Measurements from ENCODE around the gene HSPA12B.

The HSPA12B gene

GRCh38 chr20:3758566-3758965 lies 26.1 kb downstream of the HSPA12B start (continued):
- TF ChIP-seq ZNF488 (tag by site-specific recombination; IDR thresholded peaks at IDR 0.05) = no peak
- TF ChIP-seq ZNF629 (tag by site-specific recombination; IDR thresholded peaks at IDR 0.05) = no peak
- no peak for TF ChIP-seq PRDM1 (tag by site-specific recombination; IDR thresholded peaks at IDR 0.05)
- no peak for TF ChIP-seq ZNF623 (tag by site-specific recombination; IDR thresholded peaks at IDR 0.05)
- no peak for TF ChIP-seq ZNF518A (tag by site-specific recombination; conservative IDR thresholded peaks at IDR 0.05; ENCODE audit: low read depth)
- no peak for TF ChIP-seq ZNF76 (tag by site-specific recombination; IDR thresholded peaks at IDR 0.05; ENCODE audit: borderline replicate concordance, low read depth)
- TF ChIP-seq ZNF664 (tag by site-specific recombination; IDR thresholded peaks at IDR 0.05) = no peak
- no peak for TF ChIP-seq ZNF530 (tag by site-specific recombination; IDR thresholded peaks at IDR 0.05; ENCODE audit: low read depth)

- H3K9me3 ChIP-seq (ENCODE audit: control insufficient read depth, insufficient read depth, low read depth, low read length) = no peaks in the 10 kb centered on the region
- ChIA-PET CTCF (interaction anchor here (0.6 to 10.8 kb wide), 3 partner anchors 8 to 43 kb away, joined by 3 to 133 read pairs (median 10); no protein-coding TSS in a partner anchor), POLR2A (interaction anchor here (1.3 kb wide), 1 partner anchor 8 kb away, joined by 6 read pairs; the partner anchor contains the start of gene ADISSP)
- H3K4me3 ChIP-seq (ENCODE audit: low read depth, low read length) = no peak overlapping the region
- H3K36me3 ChIP-seq (ENCODE audit: control insufficient read depth in 2 of 2, insufficient read depth in 1 of 2, low read length in 2 of 2) = peaks cover 0 to 58% of the 10 kb centered on the region in 2 experiments; a peak in 2 of 3 replicates
- no peak overlapping the region for H3K27ac ChIP-seq (ENCODE audit: extremely low read depth, low read depth, low read length)
- H3K4me1 ChIP-seq (ENCODE audit: control insufficient read depth, insufficient read depth, low read length) = no peaks in the 10 kb centered on the region
- TF ChIP-seq ATF2 (tag by site-specific recombination; IDR thresholded peaks at IDR 0.05; ENCODE audit: low read depth) (no peak), ZNF335 (tag by site-specific recombination; conservative IDR thresholded peaks at IDR 0.05) (no peak), ZNF843 (tag by site-specific recombination; IDR thresholded peaks at IDR 0.05) (no peak), KLF7 (tag by site-specific recombination; IDR thresholded peaks at IDR 0.05; ENCODE audit: borderline replicate concordance) (no peak), ZNF837 (tag by site-specific recombination; IDR thresholded peaks at IDR 0.05) (no peak), ZBTB49 (tag by site-specific recombination; IDR thresholded peaks at IDR 0.05; ENCODE audit: low read depth) (no peak), ZNF423 (tag by site-specific recombination; IDR thresholded peaks at IDR 0.05) (no peak), ZNF768 (tag by site-specific recombination; IDR thresholded peaks at IDR 0.05) (no peak), ZNF280C (tag by site-specific recombination; IDR thresholded peaks at IDR 0.05) (no peak), REST (tag by site-specific recombination; IDR thresholded peaks at IDR 0.05) (no peak), ZNF626 (tag by site-specific recombination; IDR thresholded peaks at IDR 0.05) (no peak), ZNF558 (tag by site-specific recombination; IDR thresholded peaks at IDR 0.05) (no peak), HOXC10 (CRISPR knock-in tag; IDR thresholded peaks at IDR 0.05) (no peak)
Observed at GRCh38 chr20:3759316-3759823, 26.9 kb downstream of the HSPA12B start.
